OCI-LY1 (cell line): ENCODE data around the gene DHH.

Source experiments
- H2AFZ ChIP-seq: fragments of 200-600 bp; sonication (generic), shearing (Covaris generic); 2 replicates; pipeline ENCODE4 v1.6.0; 2014; ENCODE audit warnings: antibody characterized with exemption, mild to moderate bottlenecking, low read length
- H3F3A ChIP-seq: fragments of 200-600 bp; sonication (generic), shearing (Covaris generic); 2 replicates; pipeline ENCODE4 v1.6.0; 2014; ENCODE audit warnings: mild to moderate bottlenecking, antibody characterized with exemption, low read length, moderate library complexity; ENCODE audit not compliant: insufficient read depth
- H3K27ac ChIP-seq: fragments of 200-600 bp; sonication (generic); 2 replicates; pipeline ENCODE4 v1.5.1; 2014; ENCODE audit warnings: low read length, mixed run types, mild to moderate bottlenecking, low read depth; ENCODE audit not compliant: poor library complexity, severe bottlenecking
- H3K27me3 ChIP-seq: fragments of 200-600 bp; sonication (generic); 2 replicates; pipeline ENCODE4 v1.6.0; 2014; ENCODE audit warnings: antibody characterized with exemption, mild to moderate bottlenecking, low read length, moderate library complexity; ENCODE audit not compliant: insufficient read depth
- H3K36me3 ChIP-seq: fragments of 200-600 bp; sonication (generic); 2 replicates; pipeline ENCODE4 v1.6.1; 2014; ENCODE audit warnings: mild to moderate bottlenecking, antibody characterized with exemption, low read length, moderate library complexity, mixed read lengths; ENCODE audit not compliant: insufficient read depth
- H3K4me1 ChIP-seq: fragments of 200-600 bp; sonication (generic); 2 replicates; pipeline ENCODE4 v1.5.1; 2014; ENCODE audit warnings: mild to moderate bottlenecking, low read length, moderate library complexity; ENCODE audit not compliant: insufficient read depth, severe bottlenecking
- H3K4me2 ChIP-seq: fragments of 200-600 bp; sonication (generic), shearing (Covaris generic); 2 replicates; pipeline ENCODE4 v1.6.1; 2014; ENCODE audit warnings: low read length
- H3K4me3 ChIP-seq: fragments of 200-600 bp; sonication (generic); 2 replicates; pipeline ENCODE4 v1.5.1; 2014; ENCODE audit warnings: low read length, low read depth, mild to moderate bottlenecking, mixed read lengths; ENCODE audit not compliant: poor library complexity, severe bottlenecking
- H3K79me2 ChIP-seq: fragments of 200-600 bp; shearing (Covaris generic); 2 replicates; pipeline ENCODE4 v1.6.1; 2016; ENCODE audit warnings: mixed run types, low read length, mixed read lengths; ENCODE audit not compliant: insufficient read depth
- H3K9ac ChIP-seq: fragments of 200-600 bp; sonication (generic), shearing (Covaris generic); 2 replicates; pipeline ENCODE4 v1.6.1; 2014; ENCODE audit warnings: mild to moderate bottlenecking, low read length, mixed read lengths
- H3K9me2 ChIP-seq: fragments of 200-600 bp; sonication (generic), shearing (Covaris generic); 2 replicates; pipeline ENCODE4 v1.6.1; 2014; ENCODE audit warnings: low read depth, mild to moderate bottlenecking, low read length, mixed read lengths
- H3K9me3 ChIP-seq: fragments of 200-600 bp; shearing (Covaris generic); 2 replicates; pipeline ENCODE4 v1.6.1; 2014; ENCODE audit warnings: low read length, mixed read lengths
- H4K20me1 ChIP-seq: fragments of 200-600 bp; sonication (generic), shearing (Covaris generic); 2 replicates; pipeline ENCODE4 v1.6.0; 2016; ENCODE audit warnings: mild to moderate bottlenecking, low read length; ENCODE audit not compliant: insufficient read depth
- CTCF ChIP-seq: fragments of 200-600 bp; sonication (generic), shearing (Covaris generic); IDR thresholded peaks from 2 replicates; pipeline ENCODE4 v1.5.1; 2017; ENCODE audit warnings: mild to moderate bottlenecking, antibody characterized with exemption, low read length, moderate library complexity, mixed read lengths
- EZH2 ChIP-seq: fragments of 200-600 bp; sonication (generic), shearing (Covaris generic); IDR thresholded peaks from 2 replicates; pipeline ENCODE4 v1.8.0; 2017; ENCODE audit warnings: borderline replicate concordance, mixed run types, mild to moderate bottlenecking, antibody characterized with exemption, low read length, moderate library complexity, mixed read lengths

The DHH gene

GRCh38 chr12:49037947-49038237 lies 56.7 kb downstream of the DHH start:
- TF ChIP-seq CTCF (no peak), EZH2 (no peak)
- Histone ChIP-seq H3K79me2 (no peaks in the 10 kb centered on the region), H3K27me3 (no peaks in the 10 kb centered on the region), H3K9ac (no peak overlapping the region), H3K4me1 (no peaks in the 10 kb centered on the region), H3K9me2 (no peaks in the 10 kb centered on the region), H3F3A (no peaks in the 10 kb centered on the region), H3K9me3 (no peaks in the 10 kb centered on the region), H3K4me2 (no peak overlapping the region), H4K20me1 (no peaks in the 10 kb centered on the region), H3K4me3 (no peak overlapping the region), H3K36me3 (peaks cover 95% of the 10 kb centered on the region), H2AFZ (no peak overlapping the region), H3K27ac (no peak overlapping the region)

GRCh38 chr12:49037111-49037946 lies 57.3 kb downstream of the DHH start:
- H3F3A ChIP-seq = no peaks in the 10 kb centered on the region
- no peaks in the 10 kb centered on the region for H4K20me1 ChIP-seq
- no peak for TF ChIP-seq EZH2
- no peak for TF ChIP-seq CTCF
- H3K36me3 ChIP-seq = peaks cover 95% of the 10 kb centered on the region
- H3K27me3 ChIP-seq = no peaks in the 10 kb centered on the region
- no peak overlapping the region for H3K27ac ChIP-seq
- H3K9me2 ChIP-seq = no peaks in the 10 kb centered on the region
- no peaks in the 10 kb centered on the region for H3K79me2 ChIP-seq
- no peak overlapping the region for H3K4me3 ChIP-seq
- no peaks in the 10 kb centered on the region for H3K4me1 ChIP-seq
- no peak overlapping the region for H3K4me2 ChIP-seq
- H2AFZ ChIP-seq = no peak overlapping the region
- H3K9me3 ChIP-seq = no peaks in the 10 kb centered on the region
- H3K9ac ChIP-seq = no peak overlapping the region
